GM23248 (cell line): Measurements from ENCODE around the gene IMPACT.

Experiments used
- EZH2 ChIP-seq: fragments of 200-600 bp; sonication (generic); IDR thresholded peaks from 2 replicates; pipeline ENCODE4 v1.6.1; 2018; ENCODE audit warnings: antibody characterized with exemption, mild to moderate bottlenecking; ENCODE audit not compliant: insufficient read depth, poor library complexity, severe bottlenecking
- EZH2phosphoT487 ChIP-seq: fragments of 200-600 bp; sonication (generic); IDR thresholded peaks from 2 replicates; pipeline ENCODE4 v1.6.1; 2018; ENCODE audit warnings: antibody characterized with exemption, moderate library complexity, mild to moderate bottlenecking, low read depth; ENCODE audit not compliant: insufficient read depth

DNA sequence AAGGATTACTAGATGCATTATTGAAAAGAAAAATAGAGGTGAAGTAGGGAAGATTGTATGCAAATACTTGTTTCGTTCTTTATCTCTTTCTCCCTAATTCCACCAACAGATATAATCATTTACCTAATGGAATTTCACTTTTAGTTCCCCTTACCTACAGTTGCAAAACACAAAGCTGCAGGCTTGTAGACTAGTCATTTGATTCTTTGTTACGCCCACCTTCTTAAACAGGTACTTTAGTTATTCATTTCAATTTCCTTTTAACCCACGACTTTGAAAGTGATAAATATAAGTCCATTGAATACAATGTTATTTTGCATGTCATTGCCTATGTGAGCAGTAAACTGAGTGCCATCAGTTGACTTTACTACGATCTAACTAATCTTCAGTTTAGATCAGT lies 30.1 kb downstream of the IMPACT start:
- TF ChIP-seq EZH2phosphoT487 = no peak
- no peak for TF ChIP-seq EZH2
